Sigmoid colon (tissue), 7 donors: ENCODE data around the gene MSANTD2. TPM values are rescaled to one million over a fixed set of nuclear protein-coding genes. Genes with fewer than 3 reads are reported as not detected.
A peak's percentile ranks its signal among the peaks of the same experiment; 100 is the strongest.

Experiments used
- DNase-seq: peaks from one replicate; pipeline ENCODE4 v3.0.0-alpha.2; 2019
- H3K27ac ChIP-seq, 4 donors: fragments of 200-600 bp; sonication (generic); one replicate each; pipeline ENCODE4 v1.5.1; 2016 to 2019; ENCODE audit warnings: mild to moderate bottlenecking in 1 of 4
- H3K27me3 ChIP-seq, 3 donors: fragments of 200-600 bp; sonication (generic); one replicate each; pipeline ENCODE4 v1.5.1; 2019; ENCODE audit warnings: mild to moderate bottlenecking in 1 of 3
- H3K36me3 ChIP-seq, 4 donors: fragments of 200-600 bp; sonication (generic); one replicate each; pipeline ENCODE4 v1.5.1; 2016 to 2019
- H3K4me1 ChIP-seq, 4 donors: fragments of 200-600 bp; sonication (generic); one replicate each; pipeline ENCODE4 v1.5.1; 2017 to 2019
- H3K4me3 ChIP-seq, 4 donors: fragments of 200-600 bp; sonication (generic); one replicate each; pipeline ENCODE4 v1.5.1; 2017 to 2019; ENCODE audit warnings: mild to moderate bottlenecking in 2 of 4, moderate library complexity in 1 of 4
- H3K9me3 ChIP-seq, 4 donors: fragments of 200-600 bp in 3 of 4; sonication (generic) in 3 of 4; one replicate each; pipeline versions ENCODE4 v1.5.1 to v1.6.1; 2013 to 2019
- CTCF ChIP-seq, 4 experiments: fragments of 450-650 bp in 3 of 4; fragments of 200-600 bp in 1 of 4; IDR thresholded peaks; one replicate each; pipeline ENCODE4 v1.5.1; 2016 to 2019; ENCODE audit warnings: antibody characterized with exemption in 4 of 4, mild to moderate bottlenecking in 3 of 4, moderate library complexity in 2 of 4
- EP300 ChIP-seq, 4 donors: sonication (generic); formaldehyde crosslinking; IDR thresholded peaks; one replicate each; pipeline ENCODE4 v1.6.1; 2017; ENCODE audit warnings: antibody characterized with exemption in 4 of 4
- POLR2A ChIP-seq, 2 donors: fragments of 450-650 bp; IDR thresholded peaks; one replicate each; pipeline ENCODE4 v1.6.1; 2016; ENCODE audit warnings: antibody characterized with exemption in 2 of 2, mild to moderate bottlenecking in 2 of 2, moderate library complexity in 2 of 2
- POLR2AphosphoS5 ChIP-seq, 4 donors: sonication (generic); formaldehyde crosslinking; IDR thresholded peaks; one replicate each; pipeline ENCODE4 v1.6.1; 2017; ENCODE audit warnings: antibody characterized with exemption in 4 of 4
- WGBS, 2 donors: extraction: QIAGEN DNeasy Blood & Tissue Kit; methylation state at CpG; one replicate each; pipeline ENCODE4 v1.1.7; 2013; 5-methylcytosine and 5-hydroxymethylcytosine counted together
- intact Hi-C: fragments of 100-400 bp; cut with DNase I; formaldehyde crosslinking; loops from one replicate; pipeline ENCODE4 v1.15.1; 2023
- polyA plus RNA-seq, 3 donors: library from polyadenylated mRNA; stranded (reverse); fragments of 200-250 nt; gene quantifications; one replicate each; pipeline ENCODE4 v1.2.3, GENCODE V29; 2013
- total RNA-seq, 4 donors: library from RNA; depleted of rRNA; stranded (reverse); fragments of >200 nt; gene quantifications; one replicate each; pipeline ENCODE4 v1.1.0, GENCODE V29; 2016
- donor health status: healthy with polysubstance abuse.
- donor health status: Bipolar disorder and iron deficiency.
- donor health status: healthy.

Gene MSANTD2
- total and polyA plus RNA-seq, 7 donors = 1.6 to 23.8 (median 8.6) TPM

GRCh38 chr11:124743050-124743449, 57.2 kb downstream of the MSANTD2 start:
- no peak for TF ChIP-seq EP300 (IDR thresholded peaks at IDR 0.05)
- TF ChIP-seq POLR2AphosphoS5 (IDR thresholded peaks at IDR 0.05) = no peak
- no peak for TF ChIP-seq CTCF (IDR thresholded peaks at IDR 0.05)
- TF ChIP-seq POLR2A (IDR thresholded peaks at IDR 0.05) = no peak
- Histone ChIP-seq H3K9me3 (no peaks in the 10 kb centered on the region), H3K4me1 (peaks cover 0 to 39% (median 37%) of the 10 kb centered on the region in 4 donors), H3K4me3 (no peak overlapping the region), H3K27me3 (peaks cover 34 to 96% (median 71%) of the 10 kb centered on the region in 3 donors), H3K27ac (no peak overlapping the region), H3K36me3 (no peaks in the 10 kb centered on the region)
- 78 to 84% methylated on average over 6 of the region's 6 CpGs for WGBS, 2 donors
- DNase-seq = no peak
- intact Hi-C loops = no loop called here

- Histone ChIP-seq H3K36me3 (no peaks in the 10 kb centered on the region), H3K9me3 (no peaks in the 10 kb centered on the region), H3K27me3 (peaks cover 31 to 91% (median 66%) of the 10 kb centered on the region in 3 donors), H3K27ac (no peak overlapping the region), H3K4me1 (peaks cover 0 to 39% (median 37%) of the 10 kb centered on the region in 4 donors), H3K4me3 (no peak overlapping the region)
- no peak for DNase-seq
- WGBS, 2 donors = 83 to 88% methylated on average over 2 of the region's 2 CpGs
- intact Hi-C loops = no loop called here
- TF ChIP-seq CTCF (IDR thresholded peaks at IDR 0.05) (no peak), POLR2A (IDR thresholded peaks at IDR 0.05) (no peak), POLR2AphosphoS5 (IDR thresholded peaks at IDR 0.05) (no peak), EP300 (IDR thresholded peaks at IDR 0.05) (no peak)
Measured at GRCh38 chr11:124742555-124742954, 57.7 kb downstream of the MSANTD2 start.

GRCh38 chr11:124740277-124740882, 59.8 kb downstream of the MSANTD2 start:
- Histone ChIP-seq H3K4me3 (peak overlapping the region; percentile 31 to 59 (median 52)), H3K27ac (peak overlapping the region in 1 of 4 donors; percentile 41), H3K27me3 (peaks cover 17 to 69% (median 44%) of the 10 kb centered on the region in 3 donors), H3K36me3 (no peaks in the 10 kb centered on the region), H3K4me1 (peaks cover 0 to 19% (median 18%) of the 10 kb centered on the region in 4 donors), H3K9me3 (no peaks in the 10 kb centered on the region)
- no peak for DNase-seq
- WGBS, 2 donors = 2% methylated on average over 37 of the region's 37 CpGs
- TF ChIP-seq POLR2AphosphoS5 (IDR thresholded peaks at IDR 0.05) = no peak
- no peak for TF ChIP-seq EP300 (IDR thresholded peaks at IDR 0.05)
- TF ChIP-seq POLR2A (IDR thresholded peaks at IDR 0.05) = no peak
- peak in 2 of 4 experiments; percentile 7 to 17 for TF ChIP-seq CTCF (IDR thresholded peaks at IDR 0.05)
- intact Hi-C loops = no loop called here

GRCh38 chr11:124739479-124740276, 60.5 kb downstream of the MSANTD2 start, which contains the start of gene NRGN:
Gene NRGN, plus strand, starts transcription at chr11:124739942. Its CDS starts 143 bp downstream, at chr11:124740085.
- H3K36me3 ChIP-seq = no peaks in the 10 kb centered on the region
- intact Hi-C loops = loop anchor here (2.0 kb wide), 1 partner anchor 67 kb away; the partner anchor contains the start of genes SIAE and SPA17
- peaks cover 13 to 62% (median 37%) of the 10 kb centered on the region in 3 donors for H3K27me3 ChIP-seq
- H3K4me1 ChIP-seq = peaks cover 0 to 16% (median 15%) of the 10 kb centered on the region in 4 donors
- H3K27ac ChIP-seq = peak within 1 kb of the TSS in 1 of 4 donors; percentile 41
- peak; percentile 94 for DNase-seq
- no peaks in the 10 kb centered on the region for H3K9me3 ChIP-seq
- 1 to 2% methylated on average over 59 of the region's 59 CpGs for WGBS, 2 donors
- TF ChIP-seq POLR2AphosphoS5 (IDR thresholded peaks at IDR 0.05) (peak in 1 of 4 donors; percentile 47), CTCF (IDR thresholded peaks at IDR 0.05) (no peak)
- H3K4me3 ChIP-seq = peak within 1 kb of the TSS; percentile 31 to 59 (median 52)
